Urinary bladder (tissue), 4 donors: ENCODE measurements around the gene AP3D1. TPM values are rescaled to one million over a fixed set of nuclear protein-coding genes. Genes with fewer than 3 reads are reported as not detected.
A peak's percentile ranks its signal among the peaks of the same experiment; 100 is the strongest.

Experiments used
- DNase-seq: peaks from one replicate; pipeline ENCODE4 v3.0.0-alpha.2; 2015; ENCODE audit errors: extremely low spot score
- H3K27ac ChIP-seq: one replicate; pipeline ENCODE4 v1.5.1; 2013; ENCODE audit warnings: low read depth, mild to moderate bottlenecking, moderate library complexity
- H3K36me3 ChIP-seq: one replicate; pipeline ENCODE4 v1.6.1; 2013; ENCODE audit warnings: mild to moderate bottlenecking, moderate library complexity; ENCODE audit not compliant: insufficient read depth
- H3K4me1 ChIP-seq: one replicate; pipeline ENCODE4 v1.6.1; 2013; ENCODE audit warnings: mild to moderate bottlenecking, moderate library complexity; ENCODE audit not compliant: insufficient read depth
- H3K4me3 ChIP-seq: one replicate; pipeline ENCODE4 v1.5.1; 2013; ENCODE audit warnings: low read depth, low read length
- WGBS: extraction: QIAGEN DNeasy Blood & Tissue Kit; methylation state at CpG from one replicate; pipeline ENCODE4 v1.1.7; 2013; 5-methylcytosine and 5-hydroxymethylcytosine counted together
- polyA plus RNA-seq: library from polyadenylated mRNA; stranded (reverse); fragments of 200-250 nt; gene quantifications from one replicate; pipeline ENCODE4 v1.2.3, GENCODE V29; 2013
- total RNA-seq: library from RNA; depleted of rRNA; stranded (reverse); fragments of >200 nt; gene quantifications from one replicate; pipeline ENCODE4 v1.2.3, GENCODE V29; 2014
- donor health status: healthy with polysubstance abuse.
- donor health status: healthy.

The AP3D1 gene
- total and polyA plus RNA-seq, 2 donors = 48.9 to 87.8 TPM

DNA sequence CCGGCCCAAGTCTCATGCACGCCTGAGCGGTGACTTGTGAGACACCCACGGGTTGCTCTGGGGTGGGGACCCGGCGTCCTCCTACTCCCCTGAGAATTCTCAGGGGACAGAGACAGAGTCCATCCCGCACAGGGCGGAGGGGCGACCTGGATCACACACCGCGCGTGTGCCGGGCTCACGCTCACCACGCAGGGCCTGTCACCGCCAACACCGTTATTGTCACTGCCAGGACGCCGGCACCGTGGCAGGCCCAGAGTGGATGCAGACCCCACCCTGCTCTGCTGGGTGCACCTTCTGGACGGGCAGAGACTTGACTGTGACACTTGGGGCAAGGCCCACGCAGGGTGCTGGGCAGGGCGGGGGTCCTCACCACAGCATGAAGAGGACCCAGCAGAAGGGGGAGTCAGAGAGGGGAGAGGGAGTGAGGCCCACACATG, 71.5 kb downstream of the AP3D1 start:
- WGBS = 87% methylated on average over 23 of the region's 23 CpGs
- Histone ChIP-seq H3K4me1 (no peaks in the 10 kb centered on the region), H3K36me3 (peaks cover 8% of the 10 kb centered on the region), H3K4me3 (no peak overlapping the region), H3K27ac (no peak overlapping the region)
- no peak for DNase-seq

DNA sequence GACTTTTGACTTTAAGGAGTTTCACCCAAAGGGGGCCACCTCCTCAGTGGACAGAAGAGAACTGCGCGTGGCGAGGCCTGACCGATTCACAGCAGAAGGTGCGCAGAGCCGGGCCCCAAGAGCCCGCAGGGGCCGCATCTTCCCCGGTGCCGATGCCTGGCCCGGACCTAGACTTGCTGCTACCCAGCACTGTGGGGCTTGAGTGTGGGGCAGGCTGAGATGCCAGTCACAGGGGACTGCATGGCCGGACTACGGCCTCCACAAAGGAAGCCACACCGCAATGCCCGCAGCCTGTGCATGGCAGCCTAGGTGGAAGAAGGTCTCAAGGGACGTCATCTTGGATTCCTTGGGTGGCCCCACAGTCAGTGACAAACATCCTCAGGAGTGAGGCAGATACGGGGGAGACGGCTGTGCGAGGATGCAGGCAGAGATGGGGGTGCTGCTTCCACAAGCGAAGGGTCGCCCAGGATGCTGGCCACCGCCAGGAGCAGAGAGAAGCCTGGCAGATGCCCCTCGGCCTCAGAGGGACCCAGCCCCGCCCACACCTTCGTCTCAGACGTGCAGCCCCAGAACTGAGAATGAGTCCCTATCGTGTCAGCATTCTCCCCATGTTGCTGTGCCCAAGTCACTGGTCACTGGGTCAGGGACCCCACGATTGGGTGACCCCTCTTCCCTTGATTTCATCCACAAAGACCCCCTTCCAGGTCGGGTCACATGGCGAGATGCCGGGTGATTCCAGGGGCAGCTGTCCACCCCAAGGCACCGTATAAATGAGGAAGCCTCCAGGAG, 72.1 kb downstream of the AP3D1 start:
- no peaks in the 10 kb centered on the region for H3K4me1 ChIP-seq
- 91% methylated on average over 32 of the region's 32 CpGs for WGBS
- peaks cover 8% of the 10 kb centered on the region for H3K36me3 ChIP-seq
- H3K27ac ChIP-seq = no peak overlapping the region
- H3K4me3 ChIP-seq = no peak overlapping the region
- no peak for DNase-seq

DNA sequence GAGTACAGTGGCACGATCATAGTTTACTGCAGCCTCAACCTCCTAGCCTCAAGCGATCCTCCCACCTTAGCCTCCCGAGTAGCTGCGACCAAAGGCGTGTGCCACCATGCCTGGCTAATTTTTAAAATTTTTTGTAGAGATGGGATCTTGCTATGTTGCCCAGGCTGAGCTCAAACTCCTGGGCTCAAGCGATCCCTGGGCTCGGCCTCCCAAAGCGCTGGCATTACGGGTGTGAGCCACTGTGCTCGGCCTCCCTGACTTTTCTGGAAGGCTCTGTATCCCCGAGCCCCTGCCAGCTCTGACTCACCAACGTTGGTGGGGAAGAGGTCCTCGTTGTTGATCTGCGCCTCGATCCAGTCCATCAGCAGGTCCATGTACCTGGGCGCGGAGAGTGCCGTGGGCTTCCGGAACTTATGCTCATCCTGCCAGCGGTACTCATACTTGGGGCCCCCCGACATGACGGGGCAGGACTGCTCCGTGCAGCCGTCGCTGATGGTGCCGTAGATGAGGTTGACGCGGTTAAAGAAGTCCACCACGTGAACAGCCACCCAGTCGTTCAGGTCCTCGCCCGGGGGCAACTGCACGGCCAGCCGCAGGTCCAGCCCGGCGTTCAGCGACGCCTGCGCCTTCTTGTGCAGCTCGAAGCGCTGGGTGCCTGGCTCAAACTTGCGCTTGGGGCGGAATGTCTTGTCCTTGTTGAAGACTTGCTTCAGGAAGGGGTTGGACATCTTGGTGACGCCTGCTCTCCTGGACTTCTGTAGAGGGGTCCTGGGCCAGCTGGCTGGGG, 73.3 kb downstream of the AP3D1 start:
- Histone ChIP-seq H3K4me1 (no peaks in the 10 kb centered on the region), H3K4me3 (no peak overlapping the region), H3K27ac (no peak overlapping the region), H3K36me3 (peaks cover 8% of the 10 kb centered on the region)
- DNase-seq = no peak
- WGBS = 97% methylated on average over 44 of the region's 44 CpGs

GRCh38 chr19:2077398-2077797, 74.0 kb downstream of the AP3D1 start:
- Histone ChIP-seq H3K4me1 (no peaks in the 10 kb centered on the region), H3K36me3 (peaks cover 10% of the 10 kb centered on the region), H3K27ac (no peak overlapping the region), H3K4me3 (no peak overlapping the region)
- WGBS = 93% methylated on average over 7 of the region's 7 CpGs
- no peak for DNase-seq

DNA sequence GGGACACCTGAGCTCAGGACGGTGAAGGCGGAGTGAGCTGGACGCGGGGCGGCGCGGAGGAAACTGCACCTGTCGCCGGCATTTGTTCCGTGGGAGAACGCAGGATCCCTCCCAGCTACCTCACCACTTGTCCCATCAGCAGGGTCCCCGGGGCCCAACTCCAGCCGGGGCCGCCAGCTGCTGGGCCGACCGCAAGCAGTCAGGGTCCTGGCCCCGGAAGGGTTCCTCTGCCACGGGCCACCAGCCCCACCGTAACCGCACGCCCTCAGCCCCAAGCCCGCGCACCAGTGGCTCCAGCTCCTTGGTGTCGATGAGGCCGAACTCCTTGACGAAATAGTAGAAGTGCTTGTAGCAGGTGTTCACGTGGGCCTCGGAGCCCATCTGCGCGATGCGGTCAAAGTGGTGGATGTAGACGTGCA, 74.8 kb downstream of the AP3D1 start:
- DNase-seq = no peak
- H3K27ac ChIP-seq = no peak overlapping the region
- H3K4me3 ChIP-seq = no peak overlapping the region
- WGBS = 98% methylated on average over 32 of the region's 32 CpGs
- H3K36me3 ChIP-seq = peaks cover 10% of the 10 kb centered on the region
- H3K4me1 ChIP-seq = no peaks in the 10 kb centered on the region

DNA sequence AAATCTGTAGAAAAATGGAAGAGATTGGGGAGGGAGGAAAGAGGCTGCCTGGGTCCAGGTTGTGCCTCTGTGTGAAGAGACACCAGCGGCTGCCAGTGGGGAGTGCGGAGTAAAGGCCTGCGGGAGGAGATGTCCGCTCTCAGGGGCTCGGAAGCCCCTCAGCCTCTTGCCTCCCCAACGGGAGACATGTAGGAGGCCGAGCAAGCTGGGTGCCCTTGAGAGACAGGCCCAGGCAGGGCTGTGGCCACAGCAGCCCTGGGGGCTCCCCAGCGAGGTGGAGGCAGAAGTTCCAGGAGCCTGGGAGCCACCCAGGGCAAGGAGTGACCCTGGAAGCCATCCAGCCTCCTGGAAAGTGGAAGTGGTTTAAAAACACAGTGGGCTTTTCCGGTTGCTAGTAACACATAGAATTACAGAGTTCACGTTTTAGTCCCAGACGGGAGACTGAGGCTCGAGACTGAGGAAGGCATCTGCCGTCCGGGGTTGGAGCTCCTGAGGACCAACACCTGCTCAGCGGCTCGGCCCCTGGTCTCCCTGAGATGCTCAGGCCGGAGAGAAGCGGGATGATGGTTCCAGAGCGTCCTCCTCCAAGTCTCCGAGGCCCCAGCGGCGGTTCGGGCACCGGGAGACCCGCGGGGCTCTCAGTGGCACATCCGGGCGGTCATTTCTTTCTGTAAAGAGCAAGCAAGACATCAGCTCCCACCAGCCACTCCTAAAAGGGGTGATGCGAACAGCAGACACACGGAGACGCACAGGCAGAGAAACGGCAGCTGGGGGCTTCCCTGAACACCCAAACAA, 78.4 kb downstream of the AP3D1 start:
- no peak overlapping the region for H3K4me3 ChIP-seq
- no peaks in the 10 kb centered on the region for H3K4me1 ChIP-seq
- H3K27ac ChIP-seq = no peak overlapping the region
- WGBS = 89% methylated on average over 32 of the region's 32 CpGs
- H3K36me3 ChIP-seq = peaks cover 8% of the 10 kb centered on the region
- no peak for DNase-seq

DNA sequence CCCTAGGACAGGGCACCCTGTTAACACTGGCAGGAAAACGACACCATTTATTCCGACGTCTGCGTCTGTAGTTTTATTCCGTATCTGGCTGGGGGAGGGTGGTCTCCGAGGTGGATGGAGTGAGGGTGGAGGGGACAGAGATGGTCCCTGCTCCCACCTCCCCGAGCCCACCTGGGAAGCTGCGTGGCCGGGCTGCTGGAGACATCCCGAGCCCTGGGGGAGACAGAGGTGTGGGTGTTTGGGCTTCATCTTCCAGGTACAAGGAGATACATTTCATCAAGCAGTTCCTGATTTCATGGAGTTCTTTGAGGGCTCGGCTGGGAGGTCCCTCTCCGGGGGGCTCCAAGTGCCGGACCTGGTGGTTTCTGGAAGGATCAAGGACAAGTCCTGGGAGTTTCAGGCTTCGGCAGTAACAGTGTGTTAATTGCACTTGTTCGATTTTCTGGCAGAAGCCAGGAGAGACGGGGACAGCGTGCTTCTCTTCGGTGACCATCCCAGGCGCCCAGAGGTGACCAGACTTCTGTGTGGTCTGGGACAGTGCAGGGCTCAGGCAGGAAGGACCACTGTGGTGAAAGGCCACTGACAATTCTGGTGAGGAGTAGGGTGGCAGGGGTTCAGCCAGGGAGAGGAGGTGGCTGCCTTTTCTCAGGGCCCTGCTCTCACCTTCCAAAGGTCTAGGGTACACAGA, 80.2 kb downstream of the AP3D1 start:
- no peak for DNase-seq
- no peaks in the 10 kb centered on the region for H3K4me1 ChIP-seq
- H3K4me3 ChIP-seq = no peak overlapping the region
- H3K27ac ChIP-seq = no peak overlapping the region
- 85% methylated on average over 19 of the region's 19 CpGs for WGBS
- H3K36me3 ChIP-seq = peaks cover 2% of the 10 kb centered on the region

DNA sequence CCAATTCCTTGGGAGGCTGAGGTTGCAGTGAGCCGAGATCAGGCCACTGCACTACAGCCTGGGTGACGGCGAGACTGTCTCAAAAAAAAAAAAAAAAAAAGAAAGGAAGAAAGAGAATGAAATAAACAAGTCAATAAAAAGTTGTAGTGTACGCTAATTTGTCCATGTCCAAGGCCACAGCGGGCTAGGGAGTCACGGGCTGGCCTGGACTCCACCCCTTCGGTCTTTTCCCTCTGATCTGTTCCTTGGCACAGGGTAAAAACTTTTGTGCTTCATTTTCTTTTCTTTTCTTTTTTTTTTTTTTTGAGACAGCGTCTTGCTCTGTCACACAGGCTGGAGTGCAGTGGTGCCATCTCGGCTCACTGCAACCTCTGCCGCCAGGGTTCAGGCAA, 80.9 kb downstream of the AP3D1 start:
- WGBS = 84% methylated on average over 10 of the region's 10 CpGs
- no peak for DNase-seq
- no peak overlapping the region for H3K27ac ChIP-seq
- no peak overlapping the region for H3K4me3 ChIP-seq
- H3K36me3 ChIP-seq = peaks cover 2% of the 10 kb centered on the region
- no peaks in the 10 kb centered on the region for H3K4me1 ChIP-seq

DNA sequence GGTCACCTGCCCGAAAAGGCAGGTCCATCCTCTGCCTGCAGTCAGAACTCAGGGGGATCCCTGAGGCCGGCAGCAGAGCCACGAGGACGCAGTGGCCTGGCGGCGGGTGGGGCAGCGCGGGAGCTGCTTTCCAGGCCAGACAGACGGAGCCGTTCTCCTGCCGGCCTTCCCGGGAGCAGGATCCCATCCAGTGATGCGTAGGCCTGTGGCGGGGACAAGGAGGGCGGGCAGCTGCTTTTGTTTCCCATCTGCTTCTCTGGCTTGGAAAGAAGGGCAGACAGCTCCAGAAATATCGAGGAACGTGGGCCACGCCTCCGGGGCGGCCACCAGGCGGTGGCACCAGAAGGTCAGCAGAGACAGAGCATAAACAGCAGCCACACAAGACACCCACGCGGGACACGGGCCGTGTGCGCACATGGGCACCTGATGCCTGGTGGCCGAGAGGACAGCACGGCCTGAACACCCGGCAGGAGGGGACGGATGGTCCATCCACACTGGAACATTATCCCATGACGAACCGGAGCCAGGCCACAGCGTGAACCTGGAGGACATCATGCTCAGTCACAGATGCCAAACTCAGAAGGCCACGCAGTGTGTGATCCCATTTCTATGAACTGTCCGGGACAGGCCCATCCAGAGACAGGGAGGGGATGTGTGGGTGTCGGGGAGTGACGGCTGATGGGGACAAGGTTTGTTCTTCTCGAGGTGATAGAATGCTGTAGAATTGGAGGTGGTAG, 86.4 kb downstream of the AP3D1 start:
- no peak for DNase-seq
- Histone ChIP-seq H3K36me3 (no peaks in the 10 kb centered on the region), H3K4me1 (no peaks in the 10 kb centered on the region), H3K4me3 (no peak overlapping the region), H3K27ac (no peak overlapping the region)
- WGBS = 54% methylated on average over 38 of the region's 38 CpGs

DNA sequence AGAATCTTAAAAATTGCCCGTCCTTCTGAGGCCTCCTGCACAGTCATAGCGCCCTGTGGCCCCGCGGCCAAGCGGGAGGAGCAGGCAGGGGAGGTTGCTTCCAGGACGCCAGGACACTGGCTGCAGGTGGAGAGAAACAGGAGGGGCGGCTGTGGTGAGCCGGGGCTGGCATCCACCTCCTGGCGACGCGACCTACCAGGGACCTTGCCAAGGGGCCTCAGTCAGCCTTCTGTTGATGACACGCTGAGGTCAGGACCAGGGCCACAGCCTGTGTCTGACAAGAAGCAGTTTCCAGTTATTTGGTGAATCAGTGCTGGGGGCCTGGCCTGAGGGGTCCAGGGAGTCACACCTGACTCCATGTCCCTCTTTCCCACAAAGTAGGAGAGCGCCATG, 87.0 kb downstream of the AP3D1 start:
- 73% methylated on average over 13 of the region's 13 CpGs for WGBS
- H3K4me1 ChIP-seq = peaks cover under 1% of the 10 kb centered on the region
- H3K36me3 ChIP-seq = no peaks in the 10 kb centered on the region
- H3K27ac ChIP-seq = no peak overlapping the region
- DNase-seq = no peak
- H3K4me3 ChIP-seq = no peak overlapping the region

DNA sequence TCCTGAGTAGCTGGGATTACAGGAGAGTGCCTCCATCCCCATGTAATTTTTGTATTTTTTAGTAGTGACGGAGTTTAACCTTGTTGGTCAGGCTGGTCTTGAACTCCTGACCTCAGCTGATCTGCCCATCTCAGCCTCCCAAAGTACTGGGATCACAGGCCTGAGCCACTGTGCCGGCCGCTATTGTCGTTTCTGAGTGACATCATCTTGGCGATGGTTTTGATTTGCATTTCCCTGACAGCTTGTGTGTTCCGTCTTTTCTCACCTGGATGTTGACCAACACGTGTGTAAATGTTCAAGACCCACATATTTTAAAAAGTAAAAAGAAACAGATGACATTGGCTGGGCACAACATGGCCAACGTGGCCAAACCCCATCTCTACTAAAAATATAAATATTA, 87.5 kb downstream of the AP3D1 start:
- peaks cover 3% of the 10 kb centered on the region for H3K4me1 ChIP-seq
- WGBS = 83% methylated on average over 8 of the region's 8 CpGs
- DNase-seq = no peak
- no peak overlapping the region for H3K4me3 ChIP-seq
- no peak overlapping the region for H3K27ac ChIP-seq
- H3K36me3 ChIP-seq = no peaks in the 10 kb centered on the region

- no peak overlapping the region for H3K4me3 ChIP-seq
- H3K27ac ChIP-seq = no peak overlapping the region
- peaks cover 4% of the 10 kb centered on the region for H3K4me1 ChIP-seq
- 86% methylated on average over 9 of the region's 9 CpGs for WGBS
- no peak for DNase-seq
- H3K36me3 ChIP-seq = no peaks in the 10 kb centered on the region
Observed at GRCh38 chr19:2062770-2063169, 88.6 kb downstream of the AP3D1 start.

DNA sequence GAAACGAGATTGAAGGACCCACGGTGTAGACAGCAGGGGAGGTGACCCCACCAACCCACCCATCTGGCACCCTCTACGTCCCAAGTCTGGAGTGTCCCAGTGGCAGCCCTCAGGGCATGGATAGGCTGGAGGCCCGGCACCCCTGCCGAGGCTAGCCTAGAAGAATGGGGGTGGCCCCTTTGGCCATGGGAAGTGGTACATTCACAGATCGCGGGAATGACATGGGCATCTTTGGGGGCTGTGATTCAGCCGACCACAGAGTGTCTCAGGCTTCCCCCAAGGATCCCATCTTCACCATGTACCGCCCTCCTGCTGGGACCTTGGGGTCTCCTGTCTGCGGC, 89.0 kb downstream of the AP3D1 start:
- no peak for DNase-seq
- H3K4me1 ChIP-seq = peaks cover 4% of the 10 kb centered on the region
- 61% methylated on average over 10 of the region's 10 CpGs for WGBS

More for the DNA sequence above, 89.0 kb downstream of the AP3D1 start:
- peak overlapping the region; percentile 46 for H3K4me3 ChIP-seq
- no peaks in the 10 kb centered on the region for H3K36me3 ChIP-seq
- no peak overlapping the region for H3K27ac ChIP-seq
